Measurements from ENCODE around the gene PSD4. TPM values are rescaled to one million over a fixed set of nuclear protein-coding genes. Genes with fewer than 3 reads are reported as not detected.

The PSD4 gene
- total RNA-seq, 1 donor from 2014 or later, result 38.8 TPM

DNA sequence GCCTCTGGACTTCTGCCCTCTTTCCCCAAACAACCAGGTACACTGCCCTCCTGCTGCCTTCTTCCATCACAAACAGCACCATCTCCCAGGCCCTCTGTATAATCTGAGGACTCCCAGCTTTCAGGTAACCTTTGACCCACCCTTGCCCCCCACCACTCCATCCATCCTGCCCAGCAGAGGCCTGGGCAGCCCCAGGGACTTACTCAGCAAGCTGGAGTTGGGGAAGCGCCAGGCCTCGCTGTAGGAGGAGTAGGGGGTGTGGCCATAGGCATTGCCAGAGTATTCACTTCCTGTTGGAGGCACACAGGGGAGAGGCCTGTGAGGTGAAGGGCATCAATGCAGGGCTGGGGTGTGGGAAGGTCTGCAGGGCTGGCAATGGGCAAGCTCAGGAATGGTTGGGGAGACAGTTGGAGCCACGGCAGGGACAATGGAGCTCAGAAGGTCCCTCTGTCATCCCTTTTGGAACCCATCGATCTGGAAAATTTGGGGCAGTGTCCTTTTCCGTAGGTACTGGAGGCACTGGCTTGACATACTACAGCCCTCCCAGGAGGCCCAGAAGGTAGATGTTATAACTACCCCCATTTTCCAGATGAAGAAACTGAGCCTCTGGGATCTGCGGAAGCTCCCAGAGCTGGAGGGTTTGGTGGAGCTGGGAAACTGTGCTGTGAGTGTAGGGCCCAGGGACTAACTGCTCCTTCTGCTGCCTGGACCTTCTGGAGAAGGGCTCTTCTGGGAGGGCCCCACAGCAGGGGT, 46.3 kb downstream of the PSD4 start:
- Mint-ChIP-seq H3K27me3 (no peaks in the 10 kb centered on the region), H3K4me3 (no peak overlapping the region), H3K27ac (no peak overlapping the region), H3K4me1 (ENCODE audit: unreplicated experiment) (peaks cover 24% of the 10 kb centered on the region), H3K9me3 (no peaks in the 10 kb centered on the region), H3K36me3 (no peaks in the 10 kb centered on the region)
- DNase-seq (ENCODE audit: extremely low spot score, unreplicated experiment), result no peak
- TF ChIP-seq, protein P1, sequence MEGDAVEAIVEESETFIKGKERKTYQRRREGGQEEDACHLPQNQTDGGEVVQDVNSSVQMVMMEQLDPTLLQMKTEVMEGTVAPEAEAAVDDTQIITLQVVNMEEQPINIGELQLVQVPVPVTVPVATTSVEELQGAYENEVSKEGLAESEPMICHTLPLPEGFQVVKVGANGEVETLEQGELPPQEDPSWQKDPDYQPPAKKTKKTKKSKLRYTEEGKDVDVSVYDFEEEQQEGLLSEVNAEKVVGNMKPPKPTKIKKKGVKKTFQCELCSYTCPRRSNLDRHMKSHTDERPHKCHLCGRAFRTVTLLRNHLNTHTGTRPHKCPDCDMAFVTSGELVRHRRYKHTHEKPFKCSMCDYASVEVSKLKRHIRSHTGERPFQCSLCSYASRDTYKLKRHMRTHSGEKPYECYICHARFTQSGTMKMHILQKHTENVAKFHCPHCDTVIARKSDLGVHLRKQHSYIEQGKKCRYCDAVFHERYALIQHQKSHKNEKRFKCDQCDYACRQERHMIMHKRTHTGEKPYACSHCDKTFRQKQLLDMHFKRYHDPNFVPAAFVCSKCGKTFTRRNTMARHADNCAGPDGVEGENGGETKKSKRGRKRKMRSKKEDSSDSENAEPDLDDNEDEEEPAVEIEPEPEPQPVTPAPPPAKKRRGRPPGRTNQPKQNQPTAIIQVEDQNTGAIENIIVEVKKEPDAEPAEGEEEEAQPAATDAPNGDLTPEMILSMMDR (conservative IDR thresholded peaks at IDR 0.05), result no peak

DNA sequence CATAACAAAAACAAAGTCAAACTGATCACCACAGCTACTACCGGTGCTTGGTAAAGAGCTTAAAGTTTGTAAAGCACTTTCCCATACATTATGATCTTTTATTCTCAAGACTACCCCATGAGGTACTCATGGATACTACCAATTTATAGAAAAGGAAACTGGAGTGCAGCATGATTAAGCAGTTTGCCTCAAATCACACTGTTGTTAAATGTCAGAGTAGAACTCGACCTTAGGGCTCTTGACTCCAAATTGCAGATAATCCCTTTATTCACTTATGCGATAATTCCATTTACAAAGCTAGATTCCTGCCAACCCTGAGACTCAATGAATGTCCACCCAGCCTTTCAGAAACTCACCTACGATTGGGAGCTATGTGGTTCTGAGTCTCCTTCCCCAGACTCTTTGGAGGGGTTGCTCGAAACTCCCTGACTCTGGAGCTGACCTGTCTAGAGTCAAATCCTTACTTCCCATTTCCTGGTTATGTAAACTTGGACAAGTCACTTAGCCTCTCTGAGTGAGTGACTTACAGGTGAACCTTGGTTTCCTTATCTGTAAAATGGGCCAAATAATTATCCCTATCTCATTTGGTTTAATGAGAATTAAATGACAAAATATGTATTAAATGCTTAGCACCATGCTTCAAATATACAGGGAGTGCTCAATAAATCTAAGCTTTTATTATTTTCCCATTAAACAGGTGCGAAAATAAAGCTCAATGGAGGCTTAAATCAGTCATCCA, 47.4 kb downstream of the PSD4 start:
- H3K4me3 Mint-ChIP-seq, result no peak overlapping the region
- no peaks in the 10 kb centered on the region for H3K36me3 Mint-ChIP-seq
- H3K27me3 Mint-ChIP-seq, result no peaks in the 10 kb centered on the region
- H3K4me1 Mint-ChIP-seq (ENCODE audit: unreplicated experiment), result peaks cover 31% of the 10 kb centered on the region
- H3K9me3 Mint-ChIP-seq, result no peaks in the 10 kb centered on the region
- no peak overlapping the region for H3K27ac Mint-ChIP-seq
- TF ChIP-seq, protein P1 (conservative IDR thresholded peaks at IDR 0.05), result no peak
- DNase-seq (ENCODE audit: extremely low spot score, unreplicated experiment), result no peak

DNA sequence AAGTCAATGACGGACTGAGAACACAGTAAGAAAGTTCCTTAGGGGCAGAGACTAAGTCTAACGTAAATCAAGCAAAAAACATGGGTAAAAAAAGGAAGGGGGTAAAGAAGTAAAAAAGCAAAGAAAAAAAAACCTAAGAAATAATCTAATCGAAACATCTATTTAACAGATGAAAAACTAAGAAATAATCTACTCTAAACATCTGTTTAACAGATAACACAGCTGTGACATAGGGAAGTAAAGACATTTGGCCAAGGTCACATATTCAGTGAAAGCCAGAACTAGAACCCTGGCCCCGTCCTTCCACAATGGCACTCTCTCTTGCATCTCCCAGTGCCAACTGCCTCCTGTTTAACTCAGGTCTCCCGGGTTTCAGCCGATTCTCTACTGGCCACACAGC, 48.1 kb downstream of the PSD4 start:
- H3K36me3 Mint-ChIP-seq, result no peaks in the 10 kb centered on the region
- peaks cover 28% of the 10 kb centered on the region for H3K4me1 Mint-ChIP-seq (ENCODE audit: unreplicated experiment)
- H3K9me3 Mint-ChIP-seq, result no peaks in the 10 kb centered on the region
- TF ChIP-seq, protein P1 (conservative IDR thresholded peaks at IDR 0.05), result no peak
- H3K27me3 Mint-ChIP-seq, result no peaks in the 10 kb centered on the region
- DNase-seq (ENCODE audit: extremely low spot score, unreplicated experiment), result no peak
- H3K27ac Mint-ChIP-seq, result no peak overlapping the region
- H3K4me3 Mint-ChIP-seq, result no peak overlapping the region

GRCh38 chr2:113223813-113224212, 50.0 kb downstream of the PSD4 start:
- TF ChIP-seq, protein P1 (conservative IDR thresholded peaks at IDR 0.05), result no peak
- no peaks in the 10 kb centered on the region for H3K9me3 Mint-ChIP-seq
- H3K27me3 Mint-ChIP-seq, result no peaks in the 10 kb centered on the region
- no peak for DNase-seq (ENCODE audit: extremely low spot score, unreplicated experiment)
- H3K4me3 Mint-ChIP-seq, result no peak overlapping the region
- H3K4me1 Mint-ChIP-seq (ENCODE audit: unreplicated experiment), result peaks cover 24% of the 10 kb centered on the region
- no peaks in the 10 kb centered on the region for H3K36me3 Mint-ChIP-seq
- H3K27ac Mint-ChIP-seq, result no peak overlapping the region

DNA sequence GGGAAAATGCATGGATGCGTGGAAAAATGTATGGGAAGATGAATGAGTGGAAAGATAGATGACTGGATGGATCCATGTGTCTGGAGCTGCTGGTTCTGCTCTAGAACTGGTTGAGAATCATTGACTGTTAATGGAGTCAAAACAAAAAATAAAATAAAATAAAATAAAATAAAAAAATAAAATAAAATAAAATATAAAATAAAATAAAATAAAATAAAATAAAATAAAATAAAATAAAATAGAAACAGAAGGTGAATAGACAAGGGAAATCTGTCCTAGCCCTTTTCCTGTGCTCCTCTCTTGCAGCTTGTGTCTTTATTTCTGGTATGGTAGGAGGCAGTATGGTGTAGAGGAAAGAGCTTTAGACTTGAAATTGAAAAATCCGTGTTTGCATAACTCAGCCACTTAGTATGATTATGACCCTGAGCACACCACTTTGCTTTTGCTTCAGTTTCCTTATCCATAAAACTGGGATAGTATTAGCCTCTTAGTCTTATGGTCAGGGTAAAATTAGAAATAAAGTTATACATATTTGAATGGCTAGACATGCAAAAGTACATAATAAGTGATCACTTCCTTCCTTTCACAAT, 51.0 kb downstream of the PSD4 start:
- no peaks in the 10 kb centered on the region for H3K36me3 Mint-ChIP-seq
- DNase-seq (ENCODE audit: extremely low spot score, unreplicated experiment), result no peak
- H3K27me3 Mint-ChIP-seq, result no peaks in the 10 kb centered on the region
- peaks cover 33% of the 10 kb centered on the region for H3K4me1 Mint-ChIP-seq (ENCODE audit: unreplicated experiment)
- no peak overlapping the region for H3K4me3 Mint-ChIP-seq
- TF ChIP-seq, protein P1 (conservative IDR thresholded peaks at IDR 0.05), result no peak
- no peak overlapping the region for H3K27ac Mint-ChIP-seq
- H3K9me3 Mint-ChIP-seq, result no peaks in the 10 kb centered on the region

Data from type B pancreatic cell (in vitro differentiated cells).